Activated CD8-positive, alpha-beta T cell treated with anti-CD3 and anti-CD28 coated beads for 36 hours (primary cell): ENCODE data around the gene SCN10A. TPM values are rescaled to one million over a fixed set of nuclear protein-coding genes. Genes with fewer than 3 reads are reported as not detected.

Experiments used
- ATAC-seq: fragments of 200-7000 bp; cut with Tn5 transposase; one replicate; pipeline ENCODE4 v1.10.0; 2021; ENCODE audit warnings: mild to moderate bottlenecking, moderate library complexity
- CTCF ChIA-PET: fragments of 350-600 bp; sonication (Branson Sonifier 250); formaldehyde crosslinking; loops from one replicate; lab custom pipeline; 2021; ENCODE audit warnings: antibody characterized with exemption; lab: Charles Lee
- POLR2A ChIA-PET: fragments of 350-600 bp; sonication (Branson Sonifier 250); formaldehyde crosslinking; loops from one replicate; lab custom pipeline; 2021; ENCODE audit warnings: antibody characterized with exemption; lab: Charles Lee
- DNase-seq: peaks from one replicate; pipeline ENCODE4 v3.0.0-alpha.2; 2020
- H3K27ac Mint-ChIP-seq: one replicate; pipeline ENCODE4 v1.8.0; 2021; ENCODE audit warnings: mild to moderate bottlenecking, mixed read lengths
- H3K27me3 Mint-ChIP-seq: one replicate; pipeline ENCODE4 v1.8.0; 2021; ENCODE audit warnings: mixed read lengths
- H3K36me3 Mint-ChIP-seq: one replicate; pipeline ENCODE4 v1.8.0; 2021; ENCODE audit warnings: low read depth, mixed read lengths
- H3K4me1 Mint-ChIP-seq: one replicate; pipeline ENCODE4 v1.8.0; 2021; ENCODE audit warnings: low read depth, mixed read lengths
- H3K4me3 Mint-ChIP-seq: one replicate; pipeline ENCODE4 v1.8.0; 2021; ENCODE audit warnings: mild to moderate bottlenecking, moderate library complexity, mixed read lengths
- H3K9me3 Mint-ChIP-seq: one replicate; pipeline ENCODE4 v1.8.0; 2021; ENCODE audit warnings: mixed read lengths
- CTCF ChIP-seq: fragments of 200-600 bp; IDR thresholded peaks from one replicate; pipeline ENCODE4 v1.8.0; 2022; ENCODE audit warnings: antibody characterized with exemption, mild to moderate bottlenecking
- intact Hi-C: fragments of 100-400 bp; cut with micrococcal nuclease; formaldehyde crosslinking; loops from one replicate; pipeline ENCODE4 v1.10.0; 2022
- total RNA-seq, 2 experiments: library from RNA; stranded (reverse); gene quantifications; one replicate each; pipeline ENCODE4 v1.2.3, GENCODE V29; 2021

SCN10A gene
- total RNA-seq, 2 experiments from 2014 or later: not detected

GRCh38 chr3:38722781-38723568, 93.0 kb downstream of the SCN10A start:
- no peak for TF ChIP-seq CTCF
- no peak overlapping the region for H3K4me3 Mint-ChIP-seq
- no peaks in the 10 kb centered on the region for H3K27me3 Mint-ChIP-seq
- ChIA-PET CTCF (no interaction called here), POLR2A (interaction anchor here (0.9 to 1.4 kb wide), 2 partner anchors 8 to 9 kb away, joined by 3 read pairs; no protein-coding TSS in a partner anchor)
- H3K27ac Mint-ChIP-seq: no peak overlapping the region
- no peaks in the 10 kb centered on the region for H3K9me3 Mint-ChIP-seq
- H3K36me3 Mint-ChIP-seq: no peaks in the 10 kb centered on the region
- no peak for DNase-seq
- intact Hi-C loops: no loop called here
- ATAC-seq: no peak
- H3K4me1 Mint-ChIP-seq: no peaks in the 10 kb centered on the region

GRCh38 chr3:38721207-38721772, 94.7 kb downstream of the SCN10A start:
- no peak for ATAC-seq
- CTCF ChIA-PET: interaction anchor here (0.6 to 1.5 kb wide), 3 partner anchors 75 to 279 kb away, joined by 3 read pairs; no protein-coding TSS in a partner anchor
- TF ChIP-seq CTCF: no peak
- no peaks in the 10 kb centered on the region for H3K4me1 Mint-ChIP-seq
- H3K27me3 Mint-ChIP-seq: no peaks in the 10 kb centered on the region
- no peak overlapping the region for H3K27ac Mint-ChIP-seq
- POLR2A ChIA-PET: no interaction called here
- intact Hi-C loops: no loop called here
- H3K36me3 Mint-ChIP-seq: no peaks in the 10 kb centered on the region
- H3K9me3 Mint-ChIP-seq: no peaks in the 10 kb centered on the region
- H3K4me3 Mint-ChIP-seq: no peak overlapping the region
- no peak for DNase-seq

- H3K9me3 Mint-ChIP-seq: no peaks in the 10 kb centered on the region
- intact Hi-C loops: no loop called here
- DNase-seq: no peak
- ChIA-PET POLR2A (no interaction called here), CTCF (no interaction called here)
- H3K36me3 Mint-ChIP-seq: no peaks in the 10 kb centered on the region
- no peaks in the 10 kb centered on the region for H3K27me3 Mint-ChIP-seq
- H3K4me1 Mint-ChIP-seq: no peaks in the 10 kb centered on the region
- TF ChIP-seq CTCF: no peak
- H3K27ac Mint-ChIP-seq: no peak overlapping the region
- H3K4me3 Mint-ChIP-seq: no peak overlapping the region
- no peak for ATAC-seq
Observed at GRCh38 chr3:38720465-38720864, 95.6 kb downstream of the SCN10A start.

- no peak for ATAC-seq
- POLR2A ChIA-PET: no interaction called here
- TF ChIP-seq CTCF: no peak
Observed at GRCh38 chr3:38717355-38718240, 98.4 kb downstream of the SCN10A start.

More at GRCh38 chr3:38717355-38718240, 98.4 kb downstream of the SCN10A start:
- no peak overlapping the region for H3K4me3 Mint-ChIP-seq
- no peaks in the 10 kb centered on the region for H3K4me1 Mint-ChIP-seq
- H3K9me3 Mint-ChIP-seq: no peaks in the 10 kb centered on the region
- CTCF ChIA-PET: no interaction called here
- intact Hi-C loops: no loop called here
- peaks cover 6% of the 10 kb centered on the region for H3K27me3 Mint-ChIP-seq
- DNase-seq: no peak
- H3K27ac Mint-ChIP-seq: no peak overlapping the region
- no peaks in the 10 kb centered on the region for H3K36me3 Mint-ChIP-seq
